Neural cell (in vitro differentiated cells): Measurements from ENCODE around the gene BAAT. TPM values are rescaled to one million over a fixed set of nuclear protein-coding genes. Genes with fewer than 3 reads are reported as not detected.
A peak's percentile ranks its signal among the peaks of the same experiment; 100 is the strongest.

ENCODE experiments used
- H2AFZ ChIP-seq: fragments of 200-600, 300-800 bp; sonication (generic), shearing (Covaris generic); 2 replicates; pipeline ENCODE4 v1.6.0; 2014; ENCODE audit warnings: low read depth, mild to moderate bottlenecking, antibody characterized with exemption, low read length, moderate library complexity
- H3F3A ChIP-seq: fragments of 200-600 bp; shearing (Covaris generic); 2 replicates; pipeline ENCODE4 v1.6.1; 2016; ENCODE audit warnings: mild to moderate bottlenecking, moderate library complexity, mixed read lengths, antibody characterized with exemption, low read length; ENCODE audit not compliant: insufficient read depth, poor library complexity, severe bottlenecking
- H3K27ac ChIP-seq: fragments of 200-600, 300-800 bp; sonication (generic), shearing (Covaris generic); 2 replicates; pipeline ENCODE4 v1.5.1; 2014; ENCODE audit warnings: mild to moderate bottlenecking, low read length, moderate library complexity
- H3K27me3 ChIP-seq: fragments of 300-800, 200-600 bp; sonication (generic), shearing (Covaris generic); 2 replicates; pipeline ENCODE4 v1.6.0; 2014; ENCODE audit warnings: mild to moderate bottlenecking, low read depth, low read length, moderate library complexity; ENCODE audit not compliant: insufficient read depth
- H3K36me3 ChIP-seq: fragments of 300-800, 200-600 bp; sonication (generic), shearing (Covaris generic); 2 replicates; pipeline ENCODE4 v1.5.1; 2014; ENCODE audit warnings: mild to moderate bottlenecking, antibody characterized with exemption, low read length, moderate library complexity; ENCODE audit not compliant: insufficient read depth
- H3K4me2 ChIP-seq: fragments of 300-800, 200-600 bp; sonication (generic), shearing (Covaris generic); 2 replicates; pipeline ENCODE4 v1.6.0; 2014; ENCODE audit warnings: mild to moderate bottlenecking, low read length
- H3K4me3 ChIP-seq: fragments of 300-800, 200-600 bp; sonication (generic), shearing (Covaris generic); 2 replicates; pipeline ENCODE4 v1.5.1; 2014; ENCODE audit warnings: mild to moderate bottlenecking, low read length, moderate library complexity
- H3K79me2 ChIP-seq: fragments of 200-600 bp; shearing (Covaris generic); replicated peaks from 2 replicates; pipeline ENCODE4 v1.6.0; 2014; ENCODE audit warnings: mild to moderate bottlenecking, low read length, moderate library complexity; ENCODE audit not compliant: insufficient read depth
- H3K9ac ChIP-seq: fragments of 300-800, 200-600 bp; sonication (generic), shearing (Covaris generic); 2 replicates; pipeline ENCODE4 v1.6.1; 2016; ENCODE audit warnings: mild to moderate bottlenecking, low read length, mixed read lengths
- H3K9me2 ChIP-seq: fragments of 200-600 bp; shearing (Covaris generic); 2 replicates; pipeline ENCODE4 v1.6.1; 2016; ENCODE audit warnings: mild to moderate bottlenecking, low read length, mixed read lengths; ENCODE audit not compliant: insufficient read depth
- H3K9me3 ChIP-seq: fragments of 200-600, 300-800 bp; sonication (generic), shearing (Covaris generic); 2 replicates; pipeline ENCODE4 v1.6.1; 2016; ENCODE audit warnings: mild to moderate bottlenecking, mixed run types, low read length, moderate library complexity, mixed read lengths
- H4K20me1 ChIP-seq: fragments of 200-600 bp; shearing (Covaris generic); 2 replicates; pipeline ENCODE4 v1.6.1; 2016; ENCODE audit warnings: mild to moderate bottlenecking, mixed run types; ENCODE audit not compliant: insufficient read depth
- EP300 ChIP-seq: fragments of 450-650 bp; conservative IDR thresholded peaks from 2 replicates; pipeline ENCODE4 v1.6.1; 2014; ENCODE audit warnings: antibody characterized with exemption, mild to moderate bottlenecking, moderate library complexity; ENCODE audit not compliant: poor library complexity, severe bottlenecking
- EZH2 ChIP-seq: fragments of 200-600, 300-800 bp; shearing (Covaris generic), sonication (generic); IDR thresholded peaks from 2 replicates; pipeline ENCODE4 v1.6.1; 2014; ENCODE audit warnings: antibody characterized with exemption, low read length, borderline replicate concordance, mild to moderate bottlenecking; ENCODE audit not compliant: insufficient read depth, poor library complexity, severe bottlenecking
- MXI1 ChIP-seq: fragments of 450-650 bp; conservative IDR thresholded peaks from 2 replicates; pipeline ENCODE4 v1.6.1; 2014; ENCODE audit warnings: antibody characterized with exemption, mild to moderate bottlenecking; ENCODE audit not compliant: poor library complexity, severe bottlenecking
- POLR2AphosphoS5 ChIP-seq: IDR thresholded peaks from 2 replicates; pipeline ENCODE4 v1.6.1; 2012
- RAD21 ChIP-seq: fragments of 450-650 bp; conservative IDR thresholded peaks from 2 replicates; pipeline ENCODE4 v1.6.1; 2014; ENCODE audit warnings: antibody characterized with exemption, mild to moderate bottlenecking, moderate library complexity
- REST ChIP-seq: IDR thresholded peaks from 2 replicates; pipeline ENCODE4 v1.6.1; 2012; ENCODE audit warnings: borderline replicate concordance
- SMC3 ChIP-seq: fragments of 450-650 bp; conservative IDR thresholded peaks from 2 replicates; pipeline ENCODE4 v1.6.1; 2014; ENCODE audit warnings: antibody characterized with exemption, mild to moderate bottlenecking, moderate library complexity; ENCODE audit not compliant: poor library complexity
- TAF1 ChIP-seq: IDR thresholded peaks from 2 replicates; pipeline ENCODE4 v1.6.1; 2012; ENCODE audit warnings: low read depth
- polyA plus RNA-seq: library from polyadenylated mRNA; depleted of rRNA; stranded (reverse); fragments of >200 nt; gene quantifications from 2 replicates; pipeline ENCODE4 v1.2.3, GENCODE V29; 2014
- TF ChIP-seq, protein P1 (sequence below): fragments of 450-650 bp; IDR thresholded peaks from 2 replicates; pipeline ENCODE4 v1.5.1; 2014; ENCODE audit warnings: antibody characterized with exemption, mild to moderate bottlenecking, moderate library complexity; ENCODE audit not compliant: poor library complexity, severe bottlenecking

Gene BAAT
- polyA plus RNA-seq, 1 donor from 2014 or later, result 0.61 TPM

GRCh38 chr9:101398930-101399642 lies 14.3 kb upstream of the BAAT start:
- Histone ChIP-seq H3K27ac (peak overlapping the region; percentile 88), H2AFZ (peak overlapping the region; percentile 92), H3K9me3 (no peaks in the 10 kb centered on the region), H3K9me2 (no peaks in the 10 kb centered on the region), H4K20me1 (no peaks in the 10 kb centered on the region), H3K4me3 (peak overlapping the region; percentile 72), H3K4me2 (peak overlapping the region; percentile 85), H3K27me3 (no peaks in the 10 kb centered on the region), H3K9ac (peak overlapping the region; percentile 83), H3K79me2 (peaks cover 66% of the 10 kb centered on the region), H3K36me3 (peaks cover 27% of the 10 kb centered on the region), H3F3A (no peaks in the 10 kb centered on the region)
- TF ChIP-seq TAF1 (no peak), REST (no peak), SMC3 (no peak), MXI1 (no peak), EP300 (no peak), POLR2AphosphoS5 (no peak), EZH2 (no peak), RAD21 (no peak)
- TF ChIP-seq, protein P1, sequence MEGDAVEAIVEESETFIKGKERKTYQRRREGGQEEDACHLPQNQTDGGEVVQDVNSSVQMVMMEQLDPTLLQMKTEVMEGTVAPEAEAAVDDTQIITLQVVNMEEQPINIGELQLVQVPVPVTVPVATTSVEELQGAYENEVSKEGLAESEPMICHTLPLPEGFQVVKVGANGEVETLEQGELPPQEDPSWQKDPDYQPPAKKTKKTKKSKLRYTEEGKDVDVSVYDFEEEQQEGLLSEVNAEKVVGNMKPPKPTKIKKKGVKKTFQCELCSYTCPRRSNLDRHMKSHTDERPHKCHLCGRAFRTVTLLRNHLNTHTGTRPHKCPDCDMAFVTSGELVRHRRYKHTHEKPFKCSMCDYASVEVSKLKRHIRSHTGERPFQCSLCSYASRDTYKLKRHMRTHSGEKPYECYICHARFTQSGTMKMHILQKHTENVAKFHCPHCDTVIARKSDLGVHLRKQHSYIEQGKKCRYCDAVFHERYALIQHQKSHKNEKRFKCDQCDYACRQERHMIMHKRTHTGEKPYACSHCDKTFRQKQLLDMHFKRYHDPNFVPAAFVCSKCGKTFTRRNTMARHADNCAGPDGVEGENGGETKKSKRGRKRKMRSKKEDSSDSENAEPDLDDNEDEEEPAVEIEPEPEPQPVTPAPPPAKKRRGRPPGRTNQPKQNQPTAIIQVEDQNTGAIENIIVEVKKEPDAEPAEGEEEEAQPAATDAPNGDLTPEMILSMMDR, result no peak

- peaks cover 19% of the 10 kb centered on the region for H3K36me3 ChIP-seq
- H3K27ac ChIP-seq, result peak within 1 kb of the TSS; percentile 88
These were observed 13.5 kb upstream of the BAAT start, which contains the start of the genes MRPL50 and ZNF189 for GRCh38 chr9:101398068-101398929. TSS of gene MRPL50 (minus strand) at chr9:101398618. CDS start at chr9:101398592, 26 bp downstream. TSS of gene ZNF189 (plus strand) at chr9:101398851. CDS start at chr9:101399157, 306 bp downstream.

More at GRCh38 chr9:101398068-101398929, 13.5 kb upstream of the BAAT start, which contains the start of the genes MRPL50 and ZNF189:
- H3F3A ChIP-seq, result no peaks in the 10 kb centered on the region
- H3K79me2 ChIP-seq, result peaks cover 73% of the 10 kb centered on the region
- no peaks in the 10 kb centered on the region for H3K9me3 ChIP-seq
- H3K9me2 ChIP-seq, result no peaks in the 10 kb centered on the region
- H4K20me1 ChIP-seq, result no peaks in the 10 kb centered on the region
- TF ChIP-seq SMC3 (peak; percentile 35), RAD21 (no peak), MXI1 (peak; percentile 91), EP300 (peak; percentile 17), POLR2AphosphoS5 (peak; percentile 99), EZH2 (no peak), TAF1 (peak; percentile 86), REST (peak; percentile 85)
- TF ChIP-seq, protein P1, result no peak
- H3K4me2 ChIP-seq, result peak within 1 kb of the TSS; percentile 90
- peak within 1 kb of the TSS; percentile 83 for H3K9ac ChIP-seq
- H3K4me3 ChIP-seq, result peak within 1 kb of the TSS; percentile 72
- no peaks in the 10 kb centered on the region for H3K27me3 ChIP-seq
- peak within 1 kb of the TSS; percentile 92 for H2AFZ ChIP-seq
